H1 (cell line): ENCODE data around the gene RAP2A. TPM values are rescaled to one million over a fixed set of nuclear protein-coding genes. Genes with fewer than 3 reads are reported as not detected.

Source experiments
- CTCF ChIA-PET: fragments of 300-600 bp; sonication (Branson Sonifier 250); formaldehyde crosslinking; loops from one replicate; lab custom pipeline; 2021; ENCODE audit not compliant: partially characterized antibody; lab: Charles Lee
- POLR2A ChIA-PET: fragments of 300-600 bp; sonication (Branson Sonifier 250); formaldehyde crosslinking; loops from one replicate; lab custom pipeline; 2021; ENCODE audit warnings: inconsistent platforms; ENCODE audit not compliant: partially characterized antibody; lab: Charles Lee
- DNase-seq, 2 experiments: peaks; one replicate each; pipeline versions ENCODE4 v3.0.0 to v3.0.0-alpha.2; 2010 to 2022; ENCODE audit warnings: low spot score in 2 of 2, low read depth in 1 of 2, mixed read lengths in 1 of 2
- FAIRE-seq: peaks from 2 replicates; lab custom pipeline; 2011; peaks lifted over from hg19 to GRCh38; lab: Jason Lieb, UNC
- H2AFZ ChIP-seq: 2 replicates; pipeline ENCODE4 v1.8.1; 2012; ENCODE audit warnings: low read length, inconsistent platforms
- H2AK5ac ChIP-seq: 2 replicates; pipeline ENCODE4 v1.6.1; 2013; ENCODE audit warnings: low read depth, low read length
- H2BK120ac ChIP-seq: replicated peaks from 2 replicates; pipeline ENCODE3; 2013; ENCODE audit warnings: low read depth, low read length, inconsistent platforms
- H2BK12ac ChIP-seq: 2 replicates; pipeline ENCODE4 v1.6.1; 2013; ENCODE audit warnings: low read depth, low read length
- H2BK15ac ChIP-seq: 2 replicates; pipeline ENCODE4 v1.6.1; 2013; ENCODE audit warnings: low read length
- H2BK20ac ChIP-seq: 2 replicates; pipeline ENCODE4 v1.6.1; 2013; ENCODE audit warnings: low read length
- H2BK5ac ChIP-seq: 2 replicates; pipeline ENCODE4 v1.6.1; 2013; ENCODE audit warnings: low read depth, low read length
- H3K14ac ChIP-seq: 2 replicates; pipeline ENCODE4 v1.6.1; 2013; ENCODE audit warnings: inconsistent platforms; ENCODE audit not compliant: insufficient read length
- H3K18ac ChIP-seq: 2 replicates; pipeline ENCODE4 v1.6.1; 2013; ENCODE audit warnings: low read length; ENCODE audit errors: extremely low read depth
- H3K23ac ChIP-seq: 2 replicates; pipeline ENCODE4 v1.6.1; 2013; ENCODE audit warnings: inconsistent platforms; ENCODE audit not compliant: insufficient read length
- H3K23me2 ChIP-seq: 2 replicates; pipeline ENCODE4 v1.6.1; 2013; ENCODE audit warnings: low read depth, low read length
- H3K27ac ChIP-seq: 2 replicates; pipeline ENCODE4 v1.6.1; 2011; ENCODE audit warnings: low read depth, low read length, inconsistent platforms
- H3K27me3 ChIP-seq, 4 experiments: replicated peaks in 1 of 4; 1 replicate in 1 of 4; 2 replicates in 3 of 4; pipeline versions ENCODE4 v1.6.1 to v1.8.1; 2011 to 2013; ENCODE audit warnings: low read length in 3 of 4, mild to moderate bottlenecking in 3 of 4, inconsistent platforms in 2 of 4, mixed read lengths in 2 of 4, moderate library complexity in 1 of 4; ENCODE audit not compliant: control insufficient read depth in 3 of 4, insufficient read depth in 3 of 4; ENCODE audit errors: extremely low read depth in 1 of 4
- H3K36me3 ChIP-seq, 4 experiments: 2 replicates each; pipeline versions ENCODE4 v1.6.1 to v1.8.1; 2011 to 2013; ENCODE audit warnings: mild to moderate bottlenecking in 4 of 4, low read length in 3 of 4, moderate library complexity in 2 of 4, control low read depth in 1 of 4, inconsistent platforms in 1 of 4; ENCODE audit not compliant: insufficient read depth in 4 of 4, control insufficient read depth in 2 of 4
- H3K4ac ChIP-seq: replicated peaks from 2 replicates; pipeline ENCODE3; 2013; ENCODE audit warnings: low read length, low read depth, mixed read lengths, inconsistent platforms; ENCODE audit not compliant: insufficient read length
- H3K4me1 ChIP-seq, 4 experiments: replicated peaks in 1 of 4; 1 replicate in 1 of 4; 2 replicates in 3 of 4; pipeline versions ENCODE4 v1.6.1 to v1.8.1; 2011 to 2013; ENCODE audit warnings: low read length in 3 of 4, inconsistent platforms in 2 of 4, mixed read lengths in 1 of 4; ENCODE audit not compliant: insufficient read depth in 4 of 4, control insufficient read depth in 3 of 4
- H3K4me2 ChIP-seq, 2 experiments: 2 replicates each; pipeline versions ENCODE4 v1.6.1 to v1.8.1; 2011 to 2013; ENCODE audit warnings: low read depth in 2 of 2, low read length in 2 of 2, control low read depth in 1 of 2, inconsistent platforms in 1 of 2, mild to moderate bottlenecking in 1 of 2; ENCODE audit not compliant: insufficient read depth in 1 of 2
- H3K4me3 ChIP-seq, 4 experiments: fragments of 200-600, 300-600 bp in 1 of 4; sonication (generic), shearing (Covaris generic), sonication (Bioruptor Twin) in 1 of 4; 2 replicates each; pipeline versions ENCODE4 v1.5.1 to v1.8.1; 2011 to 2016; ENCODE audit warnings: low read length in 4 of 4, low read depth in 3 of 4, control low read depth in 2 of 4, inconsistent platforms in 2 of 4, mild to moderate bottlenecking in 2 of 4, mixed read lengths in 1 of 4, moderate library complexity in 1 of 4; ENCODE audit not compliant: insufficient read depth in 2 of 4; ENCODE audit errors: extremely low read depth in 1 of 4
- H3K56ac ChIP-seq: replicated peaks from 2 replicates; pipeline ENCODE3; 2013; ENCODE audit warnings: low read depth, mild to moderate bottlenecking, mixed read lengths, low read length, inconsistent platforms; ENCODE audit not compliant: insufficient read length
- H3K79me1 ChIP-seq: 2 replicates; pipeline ENCODE4 v1.6.1; 2013; ENCODE audit warnings: low read depth, low read length, control low read depth
- H3K79me2 ChIP-seq, 2 experiments: 2 replicates each; pipeline versions ENCODE4 v1.6.1 to v1.8.1; 2012 to 2013; ENCODE audit warnings: low read length in 2 of 2, mild to moderate bottlenecking in 2 of 2, inconsistent platforms in 1 of 2; ENCODE audit not compliant: insufficient read depth in 2 of 2, control insufficient read depth in 1 of 2
- H3K9ac ChIP-seq, 4 experiments: replicated peaks in 1 of 4; 1 replicate in 1 of 4; 2 replicates in 3 of 4; pipeline versions ENCODE4 v1.6.1 to v1.8.1; 2011 to 2013; ENCODE audit warnings: low read depth in 3 of 4, low read length in 3 of 4, control low read depth in 2 of 4, mild to moderate bottlenecking in 2 of 4, moderate library complexity in 2 of 4, inconsistent platforms in 1 of 4; ENCODE audit errors: extremely low read depth in 1 of 4
- H3K9me3 ChIP-seq, 2 experiments: 2 replicates each; pipeline versions ENCODE4 v1.6.1 to v1.8.1; 2012 to 2013; ENCODE audit warnings: mild to moderate bottlenecking in 2 of 2, moderate library complexity in 2 of 2, control low read depth in 1 of 2, inconsistent platforms in 1 of 2, low read depth in 1 of 2, low read length in 1 of 2, mixed read lengths in 1 of 2; ENCODE audit not compliant: insufficient read depth in 2 of 2
- H4K20me1 ChIP-seq, 2 experiments: replicated peaks in 1 of 2; 2 replicates each; pipeline versions ENCODE3 to v1.8.1; 2011 to 2013; ENCODE audit warnings: inconsistent platforms in 2 of 2, low read length in 2 of 2, mild to moderate bottlenecking in 1 of 2; ENCODE audit not compliant: insufficient read depth in 2 of 2, control insufficient read depth in 1 of 2
- H4K5ac ChIP-seq: 2 replicates; pipeline ENCODE4 v1.6.1; 2013; ENCODE audit warnings: low read length, low read depth, mixed read lengths, inconsistent platforms; ENCODE audit not compliant: insufficient read length
- H4K8ac ChIP-seq: 2 replicates; pipeline ENCODE4 v1.8.0; 2013; ENCODE audit warnings: mild to moderate bottlenecking, moderate library complexity, low read length, inconsistent platforms; ENCODE audit not compliant: insufficient read depth; ENCODE audit errors: extremely low read depth
- H4K91ac ChIP-seq: replicated peaks from 2 replicates; pipeline ENCODE3; 2013; ENCODE audit warnings: low read length, mixed read lengths, inconsistent platforms; ENCODE audit not compliant: insufficient read length
- BCL11A ChIP-seq, 2 experiments: IDR thresholded peaks; one replicate each; pipeline ENCODE4 v1.6.1; 2011; ENCODE audit warnings: low read depth in 2 of 2, low read length in 2 of 2, mild to moderate bottlenecking in 2 of 2
- CEBPB ChIP-seq: IDR thresholded peaks from 2 replicates; pipeline ENCODE4 v1.6.1; 2012; ENCODE audit warnings: low read depth, low read length
- NRF1 ChIP-seq: IDR thresholded peaks from 2 replicates; pipeline ENCODE4 v1.6.1; 2011; ENCODE audit warnings: mild to moderate bottlenecking, low read depth, low read length, improper control_type of control experiment
- SAP30 ChIP-seq: fragments of 300-600 bp; sonication (generic); IDR thresholded peaks from 2 replicates; pipeline ENCODE4 v1.7.1; 2012; ENCODE audit warnings: low read length, moderate library complexity, mild to moderate bottlenecking, inconsistent platforms; ENCODE audit not compliant: insufficient read depth, insufficient replicate concordance
- TEAD4 ChIP-seq: IDR thresholded peaks from 2 replicates; pipeline ENCODE4 v1.6.1; 2012; ENCODE audit warnings: low read depth, low read length, inconsistent platforms, mixed read lengths
- YY1 ChIP-seq: IDR thresholded peaks from 2 replicates; pipeline ENCODE4 v1.6.1; 2011; ENCODE audit warnings: low read depth, mild to moderate bottlenecking, low read length
- polyA plus RNA-seq, 7 experiments: library from polyadenylated mRNA; depleted of rRNA in 3 of 7; stranded (reverse) in 5 of 7; unstranded in 2 of 7; fragments of >200 nt in 5 of 7; fragments of 200-250 nt in 2 of 7; gene quantifications; 1 replicate in 5 of 7; 2 replicates in 1 of 7; 4 replicates in 1 of 7; pipeline versions ENCODE4 v1.2.1 to v1.2.3, GENCODE V29; 2011 to 2013; ENCODE audit warnings: missing spikeins in 2 of 7, mixed read lengths in 2 of 7
- total RNA-seq: library from RNA; stranded (reverse); fragmentation: NEBNext Ultra II Directional; extraction: Animal tissue kit (Norgen Biotek cat#: 25700); gene quantifications from 2 replicates; pipeline ENCODE4 v1.2.1, GENCODE V29; 2021

RAP2A gene
- total and polyA plus RNA-seq, 2 of the 8 experiments (the other 6 are each of a cell fraction or from before 2014, with no cell fraction given): 8.4 to 43.4 TPM

- TF ChIP-seq NRF1: no peak
Observed at GRCh38 chr13:97392020-97392419, 41.9 kb upstream of the RAP2A start (continued).

- Histone ChIP-seq H3K4me3 (no peak overlapping the region), H2BK20ac (no peak overlapping the region), H4K91ac (no peak overlapping the region), H2BK120ac (no peak overlapping the region), H3K4me2 (no peak overlapping the region), H3K4ac (no peak overlapping the region), H3K9ac (no peak overlapping the region; a peak in 1 of 7 replicates), H3K4me1 (no peaks in the 10 kb centered on the region), H2BK5ac (no peak overlapping the region), H3K9me3 (no peaks in the 10 kb centered on the region), H3K23ac (no peak overlapping the region), H3K56ac (no peak overlapping the region), H4K5ac (no peak overlapping the region), H4K8ac (no peak overlapping the region), H3K36me3 (no peaks in the 10 kb centered on the region), H3K14ac (no peak overlapping the region), H3K23me2 (no peaks in the 10 kb centered on the region), H3K27me3 (no peaks in the 10 kb centered on the region), H2AFZ (no peak overlapping the region), H2AK5ac (no peak overlapping the region), H3K79me1 (no peaks in the 10 kb centered on the region), H2BK12ac (no peak overlapping the region), H3K27ac (no peak overlapping the region), H4K20me1 (no peaks in the 10 kb centered on the region), H2BK15ac (no peak overlapping the region), H3K18ac (no peak overlapping the region), H3K79me2 (no peaks in the 10 kb centered on the region)
- POLR2A ChIA-PET: no interaction called here
- DNase-seq (no peak), FAIRE-seq (no peak)
- TF ChIP-seq SAP30 (no peak), CEBPB (no peak), TEAD4 (no peak), YY1 (no peak), BCL11A (IDR thresholded peaks at IDR 0.05; ENCODE audit: low read depth in 2 of 2, low read length in 2 of 2) (no peak)
- CTCF ChIA-PET: no interaction called here
Observed at GRCh38 chr13:97394542-97394941, 39.4 kb upstream of the RAP2A start.
